Adipocyte (in vitro differentiated cells): ENCODE results near the gene ZBTB17.
"Not testable (repeated sequence)": the region's sequence is repeated elsewhere in the genome, so short reads cannot be mapped to it uniquely, and the experiment has no call there.

Experiments used
- DNase-seq: peaks from one replicate; pipeline ENCODE4 v3.0.0-alpha.2; 2015; ENCODE audit warnings: low read depth
- H3K27me3 ChIP-seq: replicated peaks from 2 replicates; pipeline ENCODE4 v1.7.0; 2013; ENCODE audit warnings: mild to moderate bottlenecking, low read length, moderate library complexity; ENCODE audit not compliant: control insufficient read depth, insufficient read depth
- H3K36me3 ChIP-seq: 2 replicates; pipeline ENCODE4 v1.7.0; 2013; ENCODE audit warnings: low read length, mild to moderate bottlenecking, moderate library complexity; ENCODE audit not compliant: control insufficient read depth, insufficient read depth, severe bottlenecking
- H3K4me1 ChIP-seq: 2 replicates; pipeline ENCODE4 v1.7.0; 2013; ENCODE audit warnings: mild to moderate bottlenecking, low read length, moderate library complexity; ENCODE audit not compliant: control insufficient read depth, insufficient read depth
- H3K4me3 ChIP-seq: 2 replicates; pipeline ENCODE4 v1.7.0; 2013; ENCODE audit warnings: mild to moderate bottlenecking, low read length, moderate library complexity
- H3K9ac ChIP-seq: 2 replicates; pipeline ENCODE4 v1.7.0; 2013; ENCODE audit warnings: mild to moderate bottlenecking, low read length, moderate library complexity
- H3K9me3 ChIP-seq: 2 replicates; pipeline ENCODE4 v1.7.0; 2013; ENCODE audit warnings: mild to moderate bottlenecking, low read length, moderate library complexity; ENCODE audit not compliant: control insufficient read depth

Gene ZBTB17

GRCh38 chr1:15977947-15978346, 2.0 kb upstream of the ZBTB17 start:
- H3K4me3 ChIP-seq, H3K9me3 ChIP-seq, H3K9ac ChIP-seq, H3K36me3 ChIP-seq, DNase-seq, H3K27me3 ChIP-seq: not testable (repeated sequence)
- peaks cover 21% of the 10 kb centered on the region for H3K4me1 ChIP-seq

GRCh38 chr1:15975358-15975804, 520 bp downstream of the ZBTB17 start:
- peaks cover 16% of the 10 kb centered on the region for H3K4me1 ChIP-seq
- H3K36me3 ChIP-seq: peaks cover 15% of the 10 kb centered on the region
- no peaks in the 10 kb centered on the region for H3K27me3 ChIP-seq
- peak overlapping the region; percentile 87 for H3K9ac ChIP-seq
- peak overlapping the region; percentile 92 for H3K4me3 ChIP-seq
- no peaks in the 10 kb centered on the region for H3K9me3 ChIP-seq
- peak; percentile 74 for DNase-seq

- Histone ChIP-seq H3K36me3 (peaks cover 17% of the 10 kb centered on the region), H3K4me3 (peak overlapping the region; percentile 92), H3K9ac (peak overlapping the region; percentile 87), H3K9me3 (no peaks in the 10 kb centered on the region), H3K4me1 (peaks cover 16% of the 10 kb centered on the region), H3K27me3 (no peaks in the 10 kb centered on the region)
- no peak for DNase-seq
These were observed 1.0 kb downstream of the ZBTB17 start for GRCh38 chr1:15974855-15975254.

- Histone ChIP-seq H3K4me1 (peaks cover 16% of the 10 kb centered on the region), H3K4me3 (no peak overlapping the region), H3K27me3 (no peaks in the 10 kb centered on the region), H3K9ac (no peak overlapping the region), H3K36me3 (peaks cover 23% of the 10 kb centered on the region), H3K9me3 (peaks cover 2% of the 10 kb centered on the region)
- no peak for DNase-seq
These were observed 2.1 kb downstream of the ZBTB17 start for GRCh38 chr1:15973772-15974171.

- Histone ChIP-seq H3K4me3 (no peak overlapping the region), H3K9me3 (peaks cover 4% of the 10 kb centered on the region), H3K4me1 (peaks cover 16% of the 10 kb centered on the region), H3K27me3 (no peaks in the 10 kb centered on the region), H3K9ac (no peak overlapping the region), H3K36me3 (peaks cover 28% of the 10 kb centered on the region)
- DNase-seq: no peak
These were observed 3.5 kb downstream of the ZBTB17 start for GRCh38 chr1:15972409-15972808.

GRCh38 chr1:15970911-15971310, 5.0 kb downstream of the ZBTB17 start:
- Histone ChIP-seq H3K4me3 (no peak overlapping the region), H3K9me3 (peaks cover 4% of the 10 kb centered on the region), H3K36me3 (peaks cover 28% of the 10 kb centered on the region), H3K27me3 (no peaks in the 10 kb centered on the region), H3K4me1 (peaks cover 18% of the 10 kb centered on the region), H3K9ac (no peak overlapping the region)
- DNase-seq: no peak

GRCh38 chr1:15969321-15969880, 6.5 kb downstream of the ZBTB17 start:
- Histone ChIP-seq H3K9me3 (peaks cover 4% of the 10 kb centered on the region), H3K4me1 (peaks cover 23% of the 10 kb centered on the region), H3K9ac (no peak overlapping the region), H3K36me3 (peaks cover 28% of the 10 kb centered on the region), H3K27me3 (no peaks in the 10 kb centered on the region), H3K4me3 (no peak overlapping the region)
- no peak for DNase-seq

- Histone ChIP-seq H3K9ac (no peak overlapping the region), H3K27me3 (no peaks in the 10 kb centered on the region), H3K4me1 (peaks cover 35% of the 10 kb centered on the region), H3K4me3 (no peak overlapping the region), H3K9me3 (peaks cover 4% of the 10 kb centered on the region), H3K36me3 (peaks cover 28% of the 10 kb centered on the region)
- no peak for DNase-seq
These were observed 7.7 kb downstream of the ZBTB17 start for GRCh38 chr1:15968172-15968571.

- H3K9me3 ChIP-seq: peaks cover 4% of the 10 kb centered on the region
- no peak overlapping the region for H3K4me3 ChIP-seq
- H3K9ac ChIP-seq: no peak overlapping the region
- H3K27me3 ChIP-seq: no peaks in the 10 kb centered on the region
- peaks cover 19% of the 10 kb centered on the region for H3K36me3 ChIP-seq
- H3K4me1 ChIP-seq: peaks cover 41% of the 10 kb centered on the region
- no peak for DNase-seq
These were observed 9.0 kb downstream of the ZBTB17 start for GRCh38 chr1:15966956-15967344.

GRCh38 chr1:15966081-15966955, 9.6 kb downstream of the ZBTB17 start:
- Histone ChIP-seq H3K4me3 (peak overlapping the region; percentile 63), H3K9ac (peak overlapping the region; percentile 66), H3K9me3 (peaks cover 4% of the 10 kb centered on the region), H3K36me3 (peaks cover 19% of the 10 kb centered on the region), H3K27me3 (no peaks in the 10 kb centered on the region), H3K4me1 (peaks cover 41% of the 10 kb centered on the region)
- DNase-seq: peak; percentile 68

GRCh38 chr1:15965228-15965767, 10.6 kb downstream of the ZBTB17 start:
- H3K36me3 ChIP-seq: peaks cover 19% of the 10 kb centered on the region
- peak; percentile 78 for DNase-seq
- H3K9ac ChIP-seq: peak overlapping the region; percentile 66
- H3K4me1 ChIP-seq: peaks cover 41% of the 10 kb centered on the region
- peaks cover 4% of the 10 kb centered on the region for H3K9me3 ChIP-seq
- no peaks in the 10 kb centered on the region for H3K27me3 ChIP-seq
- H3K4me3 ChIP-seq: peak overlapping the region; percentile 63
